Astrocyte (in vitro differentiated cells and primary cell): Measurements from ENCODE around the gene KCNMA1. TPM values are rescaled to one million over a fixed set of nuclear protein-coding genes. Genes with fewer than 3 reads are reported as not detected.
A peak's percentile ranks its signal among the peaks of the same experiment; 100 is the strongest.

Experiments
- DNase-seq: peaks from one replicate; pipeline ENCODE4 v3.0.0-alpha.2; 2010; ENCODE audit warnings: low read depth
- FAIRE-seq: peaks from 2 replicates; lab custom pipeline; 2011; peaks lifted over from hg19 to GRCh38; lab: Jason Lieb, UNC
- H2AFZ ChIP-seq: 2 replicates; pipeline ENCODE4 v1.6.0; 2012; ENCODE audit warnings: low read depth, low read length, inconsistent platforms
- H3K27ac ChIP-seq: 2 replicates; pipeline ENCODE4 v1.5.1; 2011; ENCODE audit warnings: low read depth, low read length, inconsistent platforms
- H3K27me3 ChIP-seq: 2 replicates; pipeline ENCODE4 v1.6.0; 2011; ENCODE audit warnings: low read length, inconsistent platforms; ENCODE audit not compliant: insufficient read depth
- H3K36me3 ChIP-seq: 2 replicates; pipeline ENCODE4 v1.5.1; 2011; ENCODE audit warnings: low read length, inconsistent platforms; ENCODE audit not compliant: insufficient read depth
- H3K4me1 ChIP-seq: 2 replicates; pipeline ENCODE4 v1.5.1; 2011; ENCODE audit warnings: low read length, inconsistent platforms; ENCODE audit not compliant: insufficient read depth
- H3K4me2 ChIP-seq: 2 replicates; pipeline ENCODE4 v1.6.0; 2012; ENCODE audit warnings: low read length, inconsistent platforms
- H3K4me3 ChIP-seq: 2 replicates; pipeline ENCODE4 v1.5.1; 2011; ENCODE audit warnings: low read depth, mild to moderate bottlenecking, low read length, inconsistent platforms; ENCODE audit not compliant: insufficient read depth
- H3K79me2 ChIP-seq: 2 replicates; pipeline ENCODE4 v1.6.0; 2012; ENCODE audit warnings: mild to moderate bottlenecking, low read length, inconsistent platforms; ENCODE audit not compliant: insufficient read depth
- H3K9ac ChIP-seq: 2 replicates; pipeline ENCODE4 v1.6.0; 2012; ENCODE audit warnings: mild to moderate bottlenecking, low read length, inconsistent platforms
- H3K9me3 ChIP-seq: 2 replicates; pipeline ENCODE4 v1.5.1; 2012; ENCODE audit warnings: low read depth, mild to moderate bottlenecking, low read length, inconsistent platforms; ENCODE audit not compliant: insufficient read depth
- H4K20me1 ChIP-seq: 2 replicates; pipeline ENCODE4 v1.6.0; 2012; ENCODE audit warnings: low read length, inconsistent platforms; ENCODE audit not compliant: insufficient read depth
- H3K27ac Mint-ChIP-seq: one replicate; pipeline ENCODE4 v1.8.0; 2021; ENCODE audit warnings: mild to moderate bottlenecking, mixed read lengths; ENCODE audit not compliant: unreplicated experiment
- H3K27me3 Mint-ChIP-seq: one replicate; pipeline ENCODE4 v1.8.0; 2021; ENCODE audit warnings: low read depth, mixed read lengths; ENCODE audit not compliant: unreplicated experiment
- H3K36me3 Mint-ChIP-seq: one replicate; pipeline ENCODE4 v1.8.0; 2021; ENCODE audit warnings: low read depth, mixed read lengths; ENCODE audit not compliant: unreplicated experiment
- H3K4me1 Mint-ChIP-seq: one replicate; pipeline ENCODE4 v1.8.0; 2021; ENCODE audit warnings: low read depth, mixed read lengths; ENCODE audit not compliant: unreplicated experiment
- H3K4me3 Mint-ChIP-seq: one replicate; pipeline ENCODE4 v1.8.0; 2021; ENCODE audit warnings: mild to moderate bottlenecking, moderate library complexity, mixed read lengths; ENCODE audit not compliant: unreplicated experiment
- H3K9me3 Mint-ChIP-seq: one replicate; pipeline ENCODE4 v1.8.0; 2021; ENCODE audit warnings: mild to moderate bottlenecking, mixed read lengths; ENCODE audit not compliant: unreplicated experiment
- EZH2 ChIP-seq: IDR thresholded peaks from 2 replicates; pipeline ENCODE4 v1.6.1; 2012; ENCODE audit warnings: mild to moderate bottlenecking, low read length, inconsistent platforms; ENCODE audit not compliant: insufficient read depth
- total RNA-seq: library from RNA; stranded (reverse); gene quantifications from 2 replicates; pipeline ENCODE4 v1.2.1, GENCODE V29; 2021
- TF ChIP-seq, protein P1 (sequence below): IDR thresholded peaks from 2 replicates; pipeline ENCODE4 v1.5.1; 2011; ENCODE audit warnings: low read depth, mild to moderate bottlenecking, inconsistent platforms, low read length, moderate library complexity; ENCODE audit not compliant: insufficient read depth

KCNMA1 gene
- total RNA-seq, 1 donor from 2014 or later, result 45.8 TPM

DNA sequence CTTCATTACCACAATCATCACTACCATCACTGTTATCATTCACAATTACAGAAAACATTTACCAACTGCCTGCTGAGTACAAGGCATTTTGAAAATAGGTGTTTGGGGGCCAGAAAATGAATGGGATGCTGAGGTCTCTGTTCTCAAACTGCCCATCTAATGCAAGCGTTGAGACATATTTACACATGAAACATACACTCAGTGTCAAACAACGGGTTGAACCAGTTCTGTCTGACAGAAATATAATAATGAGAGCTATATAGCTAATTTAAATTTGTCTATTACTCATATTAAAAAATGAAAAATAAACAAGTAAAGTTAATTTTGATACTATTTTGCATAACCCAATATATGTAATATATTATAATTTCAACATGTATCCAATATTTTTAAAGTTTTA is 303.1 kb downstream of the KCNMA1 start:
- DNase-seq (no peak), FAIRE-seq (no peak)
- Mint-ChIP-seq H3K36me3 (peaks cover 4% of the 10 kb centered on the region), H3K4me1 (peaks cover 7% of the 10 kb centered on the region), H3K9me3 (no peaks in the 10 kb centered on the region), H3K27me3 (peaks cover 2% of the 10 kb centered on the region), H3K27ac (no peak overlapping the region), H3K4me3 (no peak overlapping the region)
- no peaks in the 10 kb centered on the region for H3K79me2 ChIP-seq
- no peak overlapping the region for H3K27ac ChIP-seq
- H2AFZ ChIP-seq, result no peak overlapping the region
- H3K36me3 ChIP-seq, result no peaks in the 10 kb centered on the region
- H3K27me3 ChIP-seq, result no peaks in the 10 kb centered on the region
- H3K4me1 ChIP-seq, result no peaks in the 10 kb centered on the region
- H3K4me2 ChIP-seq, result no peak overlapping the region
- no peak for TF ChIP-seq EZH2
- TF ChIP-seq, protein P1, sequence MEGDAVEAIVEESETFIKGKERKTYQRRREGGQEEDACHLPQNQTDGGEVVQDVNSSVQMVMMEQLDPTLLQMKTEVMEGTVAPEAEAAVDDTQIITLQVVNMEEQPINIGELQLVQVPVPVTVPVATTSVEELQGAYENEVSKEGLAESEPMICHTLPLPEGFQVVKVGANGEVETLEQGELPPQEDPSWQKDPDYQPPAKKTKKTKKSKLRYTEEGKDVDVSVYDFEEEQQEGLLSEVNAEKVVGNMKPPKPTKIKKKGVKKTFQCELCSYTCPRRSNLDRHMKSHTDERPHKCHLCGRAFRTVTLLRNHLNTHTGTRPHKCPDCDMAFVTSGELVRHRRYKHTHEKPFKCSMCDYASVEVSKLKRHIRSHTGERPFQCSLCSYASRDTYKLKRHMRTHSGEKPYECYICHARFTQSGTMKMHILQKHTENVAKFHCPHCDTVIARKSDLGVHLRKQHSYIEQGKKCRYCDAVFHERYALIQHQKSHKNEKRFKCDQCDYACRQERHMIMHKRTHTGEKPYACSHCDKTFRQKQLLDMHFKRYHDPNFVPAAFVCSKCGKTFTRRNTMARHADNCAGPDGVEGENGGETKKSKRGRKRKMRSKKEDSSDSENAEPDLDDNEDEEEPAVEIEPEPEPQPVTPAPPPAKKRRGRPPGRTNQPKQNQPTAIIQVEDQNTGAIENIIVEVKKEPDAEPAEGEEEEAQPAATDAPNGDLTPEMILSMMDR, result no peak
- H3K9me3 ChIP-seq, result peaks cover 1% of the 10 kb centered on the region
- H3K9ac ChIP-seq, result no peak overlapping the region
- H4K20me1 ChIP-seq, result peaks cover 11% of the 10 kb centered on the region
- H3K4me3 ChIP-seq, result no peak overlapping the region

DNA sequence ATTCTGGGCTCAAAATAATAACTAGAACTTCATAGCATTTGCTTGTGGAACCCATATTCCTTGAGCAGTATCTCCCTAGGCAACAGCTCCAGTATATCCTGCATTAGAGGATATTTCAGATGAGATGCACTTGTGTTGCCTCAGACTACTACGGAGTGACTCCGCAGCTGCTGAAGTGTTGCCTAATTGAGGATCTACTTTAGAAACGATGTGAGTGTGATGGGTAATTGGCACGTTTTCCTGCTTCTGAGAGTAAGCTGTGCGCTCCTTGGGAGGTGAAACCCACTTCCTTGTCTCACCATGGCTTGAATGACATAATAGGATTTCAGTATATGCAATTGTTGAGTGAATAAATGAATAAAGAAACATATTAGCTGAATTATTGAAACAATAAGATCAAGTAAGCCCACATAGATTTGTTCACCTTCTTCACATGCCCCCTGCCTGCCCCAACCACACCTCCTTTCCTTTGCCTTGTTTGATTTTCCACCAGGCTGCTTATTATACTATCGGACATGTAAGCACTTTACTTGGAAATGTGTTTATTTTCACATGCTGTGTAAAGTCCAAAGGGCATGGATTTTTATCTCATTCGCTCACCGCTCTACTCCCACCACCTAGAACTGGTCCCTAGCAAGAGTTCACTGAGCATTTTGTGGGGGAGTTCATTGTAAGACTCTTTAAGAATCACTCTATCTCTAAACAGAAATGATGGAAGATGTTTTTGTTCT is 303.8 kb downstream of the KCNMA1 start:
- no peak overlapping the region for H2AFZ ChIP-seq
- H3K4me2 ChIP-seq, result no peak overlapping the region
- no peaks in the 10 kb centered on the region for H3K27me3 ChIP-seq
- Mint-ChIP-seq H3K27me3 (peaks cover 2% of the 10 kb centered on the region), H3K4me3 (no peak overlapping the region), H3K36me3 (no peaks in the 10 kb centered on the region), H3K27ac (no peak overlapping the region), H3K4me1 (peaks cover 7% of the 10 kb centered on the region), H3K9me3 (no peaks in the 10 kb centered on the region)
- no peak overlapping the region for H3K9ac ChIP-seq
- FAIRE-seq (peak; percentile 17), DNase-seq (no peak)
- TF ChIP-seq EZH2, result no peak
- TF ChIP-seq, protein P1, result no peak
- H3K27ac ChIP-seq, result no peak overlapping the region
- H3K9me3 ChIP-seq, result no peaks in the 10 kb centered on the region
- H4K20me1 ChIP-seq, result peaks cover 11% of the 10 kb centered on the region
- H3K36me3 ChIP-seq, result no peaks in the 10 kb centered on the region
- no peak overlapping the region for H3K4me3 ChIP-seq
- no peaks in the 10 kb centered on the region for H3K4me1 ChIP-seq
- H3K79me2 ChIP-seq, result no peaks in the 10 kb centered on the region

DNA sequence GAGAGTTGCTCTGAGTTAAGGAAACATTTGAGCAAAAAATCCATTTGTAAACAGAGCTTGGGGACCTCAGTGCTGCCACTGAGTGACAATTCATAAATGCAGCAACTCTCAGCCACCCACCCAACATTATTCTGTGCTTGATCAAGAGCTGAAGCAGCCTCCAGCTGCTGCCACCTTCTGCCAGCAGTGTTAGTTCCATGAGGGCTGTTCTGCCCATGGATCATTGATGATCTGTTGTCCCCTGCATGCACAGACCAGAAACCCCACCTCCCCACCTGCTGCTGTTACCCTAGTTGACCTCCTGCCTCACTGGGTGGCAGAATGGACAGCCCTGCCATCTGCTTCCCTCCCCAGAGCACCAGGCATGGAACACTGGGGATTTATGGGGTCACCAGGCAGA is 305.4 kb downstream of the KCNMA1 start:
- TF ChIP-seq EZH2, result no peak
- TF ChIP-seq, protein P1, result no peak
- Histone ChIP-seq H2AFZ (no peak overlapping the region), H4K20me1 (peaks cover 11% of the 10 kb centered on the region), H3K79me2 (no peaks in the 10 kb centered on the region), H3K9ac (no peak overlapping the region), H3K4me1 (no peaks in the 10 kb centered on the region), H3K4me3 (no peak overlapping the region), H3K36me3 (no peaks in the 10 kb centered on the region), H3K4me2 (no peak overlapping the region), H3K9me3 (no peaks in the 10 kb centered on the region), H3K27me3 (no peaks in the 10 kb centered on the region), H3K27ac (no peak overlapping the region)
- FAIRE-seq (no peak), DNase-seq (no peak)
- H3K9me3 Mint-ChIP-seq, result no peaks in the 10 kb centered on the region
- no peak overlapping the region for H3K4me3 Mint-ChIP-seq
- H3K36me3 Mint-ChIP-seq, result no peaks in the 10 kb centered on the region
- H3K4me1 Mint-ChIP-seq, result peaks cover 7% of the 10 kb centered on the region
- H3K27me3 Mint-ChIP-seq, result no peaks in the 10 kb centered on the region
- H3K27ac Mint-ChIP-seq, result no peak overlapping the region
